Skeletal muscle cell (primary cell): ENCODE measurements around the gene DOK6.

Experiments used
- DNase-seq: peaks from one replicate; pipeline ENCODE4 v3.0.0-alpha.2; 2010; ENCODE audit warnings: low read depth
- H3K4me3 ChIP-seq: 2 replicates; pipeline ENCODE4 v1.5.1; 2011; ENCODE audit warnings: low read depth, mild to moderate bottlenecking, control low read depth, low read length, moderate library complexity

DOK6 gene

DNA sequence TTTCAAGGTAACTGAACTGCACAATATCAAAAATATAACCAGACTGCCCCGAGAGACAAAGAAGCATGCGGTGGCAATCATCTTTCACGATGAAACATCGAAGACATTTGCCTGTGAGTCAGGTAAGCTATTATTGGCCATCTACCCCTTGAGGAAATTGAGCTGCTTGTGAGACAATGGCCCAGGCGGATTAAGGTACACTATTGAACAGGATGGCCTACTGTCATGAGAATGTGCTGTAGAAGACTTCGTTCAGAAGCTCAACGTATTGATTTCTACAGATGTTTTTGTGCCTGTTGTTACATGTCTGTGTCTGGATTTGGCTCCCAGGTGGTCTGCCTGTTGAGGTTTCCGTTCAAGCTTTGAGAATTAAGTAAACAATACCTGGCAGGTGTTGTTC lies 198.7 kb downstream of the DOK6 start:
- no peak overlapping the region for H3K4me3 ChIP-seq
- no peak for DNase-seq

- no peak overlapping the region for H3K4me3 ChIP-seq
- no peak for DNase-seq
These were observed 211.6 kb downstream of the DOK6 start for GRCh38 chr18:69612242-69612641.

DNA sequence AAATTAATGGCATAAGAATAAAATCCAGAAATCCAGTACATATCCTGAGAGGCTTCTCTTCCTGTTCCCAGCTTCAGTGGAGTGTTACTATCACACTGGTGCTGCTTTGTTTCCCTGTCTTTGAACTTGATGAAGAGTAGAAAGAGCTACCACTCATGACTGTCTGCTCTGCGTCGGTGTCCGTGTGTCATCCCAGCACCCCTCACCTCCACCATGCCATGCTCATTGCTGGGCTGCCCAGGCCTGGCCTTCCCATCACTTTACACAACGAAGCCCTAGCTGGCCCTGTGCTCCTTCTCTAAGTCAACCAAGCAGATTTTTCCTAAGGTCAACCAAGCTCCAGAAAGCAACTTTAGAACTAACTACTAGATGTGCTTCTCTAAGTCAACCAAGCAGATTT lies 215.4 kb downstream of the DOK6 start:
- no peak overlapping the region for H3K4me3 ChIP-seq
- DNase-seq: no peak

DNA sequence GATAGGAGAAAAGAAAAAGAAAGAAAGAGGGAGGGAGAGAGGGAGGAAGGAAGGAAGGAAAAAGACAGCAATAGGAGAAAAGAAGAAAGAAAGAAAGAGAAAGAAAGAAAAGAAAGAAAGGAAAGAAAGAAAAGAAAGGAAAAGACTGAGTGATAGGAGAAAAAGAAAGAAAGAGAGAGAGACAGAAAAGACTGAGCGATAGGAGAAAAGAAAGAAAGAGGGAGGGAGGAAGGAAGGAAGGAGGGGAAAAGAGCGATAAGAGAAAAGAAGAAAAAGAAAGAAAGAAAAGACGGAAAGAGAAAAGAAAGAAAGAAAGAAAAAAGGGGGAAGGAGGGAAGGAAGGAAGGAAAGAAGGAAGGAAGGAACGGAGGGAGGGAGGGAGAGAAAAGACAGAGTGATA lies 216.7 kb downstream of the DOK6 start:
- DNase-seq: no peak
- H3K4me3 ChIP-seq: no peak overlapping the region

GRCh38 chr18:69617888-69618287 lies 217.2 kb downstream of the DOK6 start:
- H3K4me3 ChIP-seq: no peak overlapping the region
- DNase-seq: no peak

DNA sequence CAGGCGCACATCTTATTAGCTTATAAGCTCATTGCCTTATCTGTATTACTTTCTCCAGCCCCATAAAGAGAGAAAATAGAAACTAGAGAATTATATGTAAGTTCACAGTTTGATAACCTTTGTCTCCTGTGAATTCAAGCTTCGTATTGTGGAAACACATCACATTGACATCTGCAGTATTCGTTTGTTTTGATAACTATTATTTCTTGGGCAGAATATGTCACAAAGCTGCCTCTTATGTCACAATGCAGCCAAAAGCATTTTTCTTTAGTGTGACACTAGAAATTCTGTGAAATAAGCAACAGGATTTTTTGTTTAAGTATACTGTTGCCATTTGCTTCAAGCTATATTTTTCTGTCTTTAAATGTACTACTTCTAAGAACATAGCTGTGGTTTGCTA lies 221.5 kb downstream of the DOK6 start:
- DNase-seq: no peak
- H3K4me3 ChIP-seq: no peak overlapping the region

GRCh38 chr18:69622961-69623360 lies 222.3 kb downstream of the DOK6 start:
- DNase-seq: no peak
- H3K4me3 ChIP-seq: no peak overlapping the region

- no peak overlapping the region for H3K4me3 ChIP-seq
- no peak for DNase-seq
These were observed 225.5 kb downstream of the DOK6 start for GRCh38 chr18:69626171-69626570.

- H3K4me3 ChIP-seq: no peak overlapping the region
These were observed 226.1 kb downstream of the DOK6 start for GRCh38 chr18:69626643-69627242.

DNA sequence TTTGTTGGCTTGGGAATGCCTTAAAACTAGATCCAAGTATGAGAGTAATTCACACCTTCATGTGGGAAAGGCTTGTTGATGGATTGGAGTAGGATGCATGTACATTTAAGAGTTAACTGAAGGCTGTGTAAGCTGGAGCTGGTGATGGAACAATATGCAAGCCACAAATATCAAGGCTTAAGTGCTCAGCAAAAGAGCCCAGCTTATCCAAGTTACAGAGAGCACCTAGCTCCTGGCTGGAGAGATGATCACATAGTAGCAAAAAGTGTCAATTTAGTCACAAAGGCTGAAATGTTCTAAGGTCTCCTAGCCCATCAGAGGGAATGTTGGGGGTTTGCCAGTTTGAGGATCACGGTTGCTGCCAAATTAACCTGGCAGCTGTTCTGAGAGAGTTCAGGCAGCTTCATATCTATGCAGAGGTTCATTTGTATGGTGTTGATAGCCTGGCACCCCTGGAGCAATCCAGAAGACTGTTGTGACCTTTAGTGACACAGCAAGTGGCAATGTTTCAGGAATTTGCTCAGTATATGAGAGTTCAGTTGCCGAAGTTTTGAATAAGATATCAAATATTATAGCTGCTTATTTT lies 228.2 kb downstream of the DOK6 start:
- no peak overlapping the region for H3K4me3 ChIP-seq
- DNase-seq: no peak

More at GRCh38 chr18:69626643-69627242, 226.1 kb downstream of the DOK6 start:
- DNase-seq: no peak

DNA sequence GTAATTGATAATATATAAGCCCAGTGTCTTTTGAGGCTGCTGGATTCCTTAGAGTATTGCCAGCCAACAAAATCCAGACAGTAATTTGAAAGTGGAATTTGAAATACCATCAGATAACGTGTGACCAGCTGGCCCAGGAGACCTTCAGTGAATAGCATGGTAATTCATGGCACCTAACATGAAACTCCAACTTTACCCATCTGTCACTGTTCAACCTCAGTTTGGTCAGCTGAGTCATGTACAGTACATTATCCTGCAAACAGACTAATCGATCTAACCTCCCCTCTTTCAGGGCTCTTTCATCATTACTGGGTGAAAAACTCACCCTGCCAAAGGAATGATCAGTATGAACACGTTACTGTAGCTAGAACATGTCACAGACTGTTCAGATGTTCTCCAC lies 230.6 kb downstream of the DOK6 start:
- DNase-seq: no peak

GRCh38 chr18:69635482-69635881 lies 234.8 kb downstream of the DOK6 start:
- no peak overlapping the region for H3K4me3 ChIP-seq
- DNase-seq: no peak

More for the DNA sequence above, 230.6 kb downstream of the DOK6 start:
- no peak overlapping the region for H3K4me3 ChIP-seq

DNA sequence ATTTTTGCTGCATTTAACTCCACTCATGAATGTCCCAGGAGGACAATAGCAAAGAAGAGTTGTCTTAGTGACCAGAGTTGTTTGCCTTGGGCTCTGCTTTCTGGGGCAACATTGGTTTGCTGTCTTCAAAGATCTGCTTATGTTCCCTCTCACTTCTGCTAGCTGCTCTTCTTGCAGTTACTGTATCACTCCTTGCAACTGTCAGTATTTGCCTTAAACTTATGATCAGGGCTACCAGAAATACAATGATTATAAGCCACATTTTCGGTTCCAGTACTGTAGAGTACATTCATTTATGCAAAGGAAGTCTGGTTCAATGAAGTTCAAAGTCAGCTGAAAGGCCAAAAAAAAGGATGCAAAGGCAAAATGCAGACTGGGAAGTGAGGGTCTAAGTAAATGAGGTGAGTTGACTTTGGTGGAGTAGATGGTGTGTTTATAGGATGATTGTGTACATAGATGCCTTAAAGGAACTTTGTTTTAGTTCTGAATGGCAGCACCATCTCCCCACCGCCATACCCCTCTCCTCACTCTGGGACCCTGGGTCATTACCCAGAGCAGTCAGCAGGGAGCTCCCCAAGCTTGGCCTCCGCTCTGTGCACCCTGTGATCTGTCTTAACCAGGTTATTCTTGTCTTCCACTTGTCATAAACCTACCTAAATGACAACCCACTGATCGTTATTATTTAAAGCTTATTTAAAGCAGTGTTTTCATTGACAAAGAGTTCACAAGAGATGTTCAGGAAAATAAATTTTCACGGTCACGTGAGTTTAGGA lies 236.0 kb downstream of the DOK6 start:
- no peak for DNase-seq
- H3K4me3 ChIP-seq: no peak overlapping the region

DNA sequence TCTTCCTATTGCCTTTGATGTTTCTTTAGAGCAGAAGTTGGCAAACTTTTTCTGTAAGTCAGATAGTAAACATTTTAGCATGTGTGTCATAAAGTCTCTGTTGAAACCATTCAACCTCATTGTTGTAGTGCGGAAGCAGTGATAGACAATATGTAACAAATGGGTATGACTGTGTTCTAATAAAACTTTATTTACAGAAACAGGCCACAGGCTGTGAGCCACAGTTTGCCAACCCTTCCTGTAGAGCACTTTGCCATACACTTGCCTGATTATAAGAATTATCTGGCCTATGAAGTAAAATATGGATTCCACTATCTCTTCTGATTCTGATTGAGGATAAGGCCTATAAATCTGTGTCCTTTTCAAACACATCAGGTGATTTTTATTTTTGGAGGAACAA lies 237.4 kb downstream of the DOK6 start:
- H3K4me3 ChIP-seq: no peak overlapping the region
- DNase-seq: no peak

DNA sequence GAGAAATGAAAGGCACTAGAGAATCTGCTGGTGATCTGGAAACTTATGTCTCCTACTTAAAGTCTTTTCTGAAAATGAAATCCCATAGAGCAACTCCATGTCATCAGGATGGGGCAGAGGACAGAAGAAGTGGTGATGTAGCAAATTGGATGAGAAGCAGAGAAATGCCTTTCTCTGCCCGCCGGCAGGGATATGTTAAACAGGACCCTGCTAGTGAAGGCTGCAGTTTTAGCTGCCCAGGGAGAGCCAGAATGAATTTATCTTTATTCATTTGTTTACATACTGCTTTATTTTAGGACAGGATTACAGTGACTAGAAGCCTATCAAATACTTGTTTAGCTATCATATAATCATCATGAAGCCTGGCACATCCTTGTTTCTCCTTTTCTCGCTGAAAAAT lies 247.0 kb downstream of the DOK6 start:
- DNase-seq: no peak
- H3K4me3 ChIP-seq: no peak overlapping the region

GRCh38 chr18:69648486-69648885 lies 247.8 kb downstream of the DOK6 start:
- no peak overlapping the region for H3K4me3 ChIP-seq
- DNase-seq: no peak

GRCh38 chr18:69649684-69650083 lies 249.0 kb downstream of the DOK6 start:
- no peak for DNase-seq
- H3K4me3 ChIP-seq: no peak overlapping the region

DNA sequence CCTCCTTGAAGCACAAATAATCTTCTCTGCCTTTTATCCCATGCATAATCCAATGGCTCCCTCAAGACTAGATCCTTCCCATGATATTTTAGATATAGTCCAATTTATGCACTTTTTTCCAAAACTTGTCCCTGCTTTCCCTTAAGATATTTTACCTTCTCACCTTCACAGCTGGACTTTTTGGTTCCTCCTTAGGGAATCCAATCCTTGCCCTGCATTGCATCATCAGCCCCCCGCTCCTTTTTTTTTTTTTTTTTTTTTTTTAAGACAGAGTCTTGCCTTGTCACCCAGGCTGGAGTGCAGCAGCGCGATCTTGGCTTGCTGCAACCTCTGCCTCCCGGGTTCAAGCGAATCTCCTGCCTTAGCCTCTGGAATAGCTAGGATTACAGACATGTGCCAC lies 250.6 kb downstream of the DOK6 start:
- no peak for DNase-seq
- H3K4me3 ChIP-seq: no peak overlapping the region

GRCh38 chr18:69655816-69656215 lies 255.1 kb downstream of the DOK6 start:
- no peak for DNase-seq
- H3K4me3 ChIP-seq: no peak overlapping the region

DNA sequence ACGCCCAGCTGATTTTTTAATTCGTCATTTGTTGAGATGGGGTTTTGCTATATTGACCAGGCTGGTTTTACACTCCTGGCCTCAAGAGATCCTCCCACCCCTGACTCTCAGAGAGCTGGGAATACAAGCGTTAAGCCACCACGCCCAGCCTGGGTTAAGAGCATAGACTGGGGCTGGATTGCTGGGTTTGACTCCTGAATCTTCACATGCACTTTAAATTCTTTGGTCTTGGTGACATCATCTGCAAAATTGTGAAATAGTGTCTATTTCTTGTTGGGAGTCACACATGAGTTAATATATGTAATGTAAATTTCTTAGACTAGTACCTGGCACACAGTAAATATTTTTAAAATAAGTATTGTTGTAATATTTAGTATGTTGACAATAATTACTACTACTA lies 257.4 kb downstream of the DOK6 start:
- DNase-seq: no peak
- H3K4me3 ChIP-seq: no peak overlapping the region

DNA sequence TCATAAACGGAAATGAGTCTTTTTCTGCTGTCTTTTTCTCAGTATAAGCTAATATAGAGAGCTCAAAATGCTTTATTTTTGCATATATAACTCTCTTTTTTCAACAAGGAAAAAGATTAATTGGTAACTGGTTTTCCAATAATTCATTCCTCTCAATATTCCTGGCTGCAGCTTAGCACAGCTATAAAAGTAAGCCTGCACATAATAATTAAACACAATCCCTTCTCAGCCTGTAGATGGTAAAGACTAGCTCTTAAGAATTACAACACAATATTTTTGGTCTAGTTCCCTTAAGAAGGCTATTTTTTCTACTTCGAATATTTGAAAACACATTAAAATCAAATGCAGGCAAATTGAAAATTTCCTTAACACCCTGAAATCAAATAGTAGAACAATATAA lies 258.0 kb downstream of the DOK6 start:
- no peak overlapping the region for H3K4me3 ChIP-seq
- no peak for DNase-seq
